HepG2 (cell line): Measurements from ENCODE around the gene FUBP3. TPM values are rescaled to one million over a fixed set of nuclear protein-coding genes. Genes with fewer than 3 reads are reported as not detected.

ENCODE experiments used
- GTF3A ChIP-seq: sonication (generic); formaldehyde crosslinking; conservative IDR thresholded peaks from 2 replicates; pipeline ENCODE4 v1.4.0; 2020; ENCODE audit warnings: mild to moderate bottlenecking, missing genetic modification reagents
- HHEX ChIP-seq: IDR thresholded peaks from 2 replicates; pipeline ENCODE4 v1.6.1; 2016; ENCODE audit warnings: control low read depth
- IKZF1 ChIP-seq: fragments of 450-650 bp; IDR thresholded peaks from 2 replicates; pipeline ENCODE4 v1.7.1; 2016
- KDM1A ChIP-seq: IDR thresholded peaks from 2 replicates; pipeline ENCODE4 v1.6.1; 2016; ENCODE audit warnings: missing compliant biosample characterization
- MED1 ChIP-seq: sonication (generic); formaldehyde crosslinking; IDR thresholded peaks from 2 replicates; pipeline ENCODE4 v1.4.0; 2020; ENCODE audit warnings: missing genetic modification reagents
- PHF8 ChIP-seq: sonication (generic); formaldehyde crosslinking; IDR thresholded peaks from 2 replicates; pipeline ENCODE4 v1.5.0; 2020; ENCODE audit warnings: missing genetic modification reagents
- RBFOX2 ChIP-seq: fragments of 200-400 bp; formaldehyde crosslinking; IDR thresholded peaks from 2 replicates; pipeline ENCODE4 v1.6.1; 2017; ENCODE audit warnings: low read depth, mild to moderate bottlenecking, low read length
- SAP130 ChIP-seq: IDR thresholded peaks from 2 replicates; pipeline ENCODE4 v1.6.1; 2016; ENCODE audit warnings: low read depth
- SMYD3 ChIP-seq: sonication (generic); formaldehyde crosslinking; IDR thresholded peaks from 2 replicates; pipeline ENCODE4 v1.8.1; 2023; ENCODE audit warnings: mild to moderate bottlenecking, missing genetic modification reagents
- ZFX ChIP-seq: sonication (generic); formaldehyde crosslinking; IDR thresholded peaks from 2 replicates; pipeline ENCODE4 v1.4.0; 2020; ENCODE audit warnings: mild to moderate bottlenecking, low read depth, missing genetic modification reagents, moderate library complexity
- ZNF20 ChIP-seq: sonication (generic); formaldehyde crosslinking; IDR thresholded peaks from 2 replicates; pipeline ENCODE4 v1.4.0; 2020; ENCODE audit warnings: mild to moderate bottlenecking, moderate library complexity, missing genetic modification reagents
- ZNF282 ChIP-seq: fragments of 450-650 bp; IDR thresholded peaks from 2 replicates; pipeline ENCODE4 v1.6.1; 2018; ENCODE audit not compliant: partially characterized antibody
- ZNF709 ChIP-seq: sonication (generic); formaldehyde crosslinking; IDR thresholded peaks from 2 replicates; pipeline ENCODE4 v1.5.0; 2020; ENCODE audit warnings: mild to moderate bottlenecking, missing genetic modification reagents
- ZNF775 ChIP-seq: sonication (generic); formaldehyde crosslinking; IDR thresholded peaks from 2 replicates; pipeline ENCODE4 v1.4.0; 2020; ENCODE audit warnings: missing genetic modification reagents, mild to moderate bottlenecking, moderate library complexity, borderline replicate concordance
- ZNF781 ChIP-seq: sonication (generic); formaldehyde crosslinking; IDR thresholded peaks from 2 replicates; pipeline ENCODE4 v1.5.1; 2020; ENCODE audit warnings: borderline replicate concordance, mild to moderate bottlenecking, missing genetic modification reagents; ENCODE audit errors: not compliant biosample characterization
- ZNF83 ChIP-seq: sonication (generic); formaldehyde crosslinking; IDR thresholded peaks from 2 replicates; pipeline ENCODE4 v1.4.0; 2020; ENCODE audit warnings: missing genetic modification reagents, mild to moderate bottlenecking, borderline replicate concordance
- polyA plus RNA-seq, 8 experiments: library from polyadenylated mRNA; depleted of rRNA in 3 of 8; stranded (reverse) in 7 of 8; unstranded in 1 of 8; fragments of >200 nt; fragmentation: Illumina TruSeq in 4 of 8; extraction: Trizol in 4 of 8; gene quantifications; 2 replicates each; pipeline versions ENCODE4 v1.2.1 to v1.2.3, GENCODE V29; 2011 to 2016; ENCODE audit warnings: low read depth in 4 of 8, missing spikeins in 1 of 8, mixed read lengths in 1 of 8; ENCODE audit not compliant: insufficient read depth in 1 of 8
- total RNA-seq, 5 experiments: library from RNA; depleted of rRNA; stranded (reverse); fragments of >200 nt; fragmentation: Illumina TruSeq; extraction: Trizol; gene quantifications; 2 replicates each; pipeline ENCODE4 v1.2.3, GENCODE V29; 2016; ENCODE audit warnings: low read depth in 1 of 5
- TF ChIP-seq, protein P1 (sequence below): sonication (generic); formaldehyde crosslinking; IDR thresholded peaks from 2 replicates; pipeline ENCODE4 v1.5.0; 2020; ENCODE audit warnings: missing genetic modification reagents
- TF ChIP-seq, protein P2 (sequence below): sonication (generic); formaldehyde crosslinking; IDR thresholded peaks from 2 replicates; pipeline ENCODE4 v1.8.1; 2023; ENCODE audit warnings: mild to moderate bottlenecking, missing genetic modification reagents
- TF ChIP-seq, protein P3 (sequence below): IDR thresholded peaks from 2 replicates; pipeline ENCODE4 v1.6.1; 2016; ENCODE audit warnings: missing biosample characterization, missing genetic modification reagents, low read depth
- TF ChIP-seq, protein P4 (sequence below): sonication (generic); formaldehyde crosslinking; IDR thresholded peaks from 2 replicates; pipeline ENCODE4 v1.5.1; 2020; ENCODE audit warnings: missing genetic modification reagents, mild to moderate bottlenecking, borderline replicate concordance
- TF ChIP-seq, protein P5 (sequence below): sonication (generic); formaldehyde crosslinking; IDR thresholded peaks from 2 replicates; pipeline ENCODE4 v1.4.0; 2020; ENCODE audit warnings: mild to moderate bottlenecking, missing genetic modification reagents
- TF ChIP-seq, protein P6 (sequence below): fragments of 450-650 bp; IDR thresholded peaks from 2 replicates; pipeline ENCODE4 v1.6.1; 2016
- TF ChIP-seq, protein P7 (sequence below): sonication (generic); formaldehyde crosslinking; IDR thresholded peaks from 2 replicates; pipeline ENCODE4 v1.4.0; 2020; ENCODE audit warnings: missing genetic modification reagents

The FUBP3 gene
- total and polyA plus RNA-seq, 2 of the 13 experiments (the other 11 are each of a cell fraction or from before 2014, with no cell fraction given): 28.7 to 40.0 TPM

DNA sequence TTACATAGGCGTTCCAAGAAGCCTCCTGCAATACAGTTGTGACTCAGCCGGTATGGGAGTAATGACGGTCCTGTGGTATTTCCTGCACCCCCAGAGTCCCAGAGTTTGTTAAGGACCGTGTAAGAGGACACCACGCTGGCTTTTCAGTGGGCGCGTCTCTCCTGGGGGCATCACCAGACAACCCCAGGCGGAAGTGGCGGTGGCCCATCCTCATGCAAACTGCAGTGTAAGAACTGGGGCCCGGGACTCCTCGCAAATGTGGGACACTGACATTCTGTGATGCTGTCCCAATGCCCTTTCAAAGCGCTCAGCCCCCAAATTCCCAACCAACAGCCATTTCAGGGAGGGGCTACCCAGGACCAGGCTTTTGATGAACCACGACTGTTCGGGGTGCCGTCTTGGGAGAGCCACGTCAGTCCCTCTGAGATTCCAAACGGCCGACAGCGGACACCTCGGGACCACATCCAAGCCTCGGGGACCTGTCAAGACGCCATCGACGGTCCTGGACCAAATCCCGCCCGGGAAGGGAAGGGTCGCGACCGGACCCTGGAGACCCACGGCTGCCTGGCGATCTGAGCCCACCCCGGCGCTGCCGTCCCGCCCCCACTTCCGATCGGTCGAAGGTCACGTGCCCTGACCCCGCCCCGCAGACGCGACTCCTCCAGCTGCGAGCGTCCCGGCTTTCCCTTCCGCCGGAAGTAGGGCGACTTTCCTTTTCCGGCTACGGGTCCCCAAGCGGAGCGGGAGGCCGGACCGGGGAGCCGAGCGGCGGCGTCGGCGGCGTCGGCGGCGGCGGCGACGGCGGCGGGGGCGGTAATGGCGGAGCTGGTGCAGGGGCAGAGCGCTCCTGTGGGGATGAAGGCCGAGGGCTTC is at the start of gene FUBP3 (continued):
- TF ChIP-seq, protein P1, sequence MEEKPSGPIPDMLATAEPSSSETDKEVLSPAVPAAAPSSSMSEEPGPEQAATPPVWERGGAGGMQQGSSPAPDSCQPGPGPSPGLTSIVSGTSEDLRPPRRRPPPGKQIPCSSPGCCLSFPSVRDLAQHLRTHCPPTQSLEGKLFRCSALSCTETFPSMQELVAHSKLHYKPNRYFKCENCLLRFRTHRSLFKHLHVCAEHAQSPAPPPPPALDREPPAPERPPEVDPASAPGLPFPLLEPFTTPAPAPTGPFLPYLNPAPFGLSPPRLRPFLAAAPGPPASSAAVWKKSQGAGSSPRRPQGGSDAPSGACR (CRISPR knock-in tag): 0 out of 2 replicates have a peak, but pooled peaks have one; percentile 43
- TF ChIP-seq PHF8 (CRISPR knock-in tag): peak; percentile 88
- TF ChIP-seq ZNF775 (CRISPR knock-in tag): 0 out of 2 replicates have a peak, but pooled peaks have one; percentile 27
- TF ChIP-seq, protein P2, sequence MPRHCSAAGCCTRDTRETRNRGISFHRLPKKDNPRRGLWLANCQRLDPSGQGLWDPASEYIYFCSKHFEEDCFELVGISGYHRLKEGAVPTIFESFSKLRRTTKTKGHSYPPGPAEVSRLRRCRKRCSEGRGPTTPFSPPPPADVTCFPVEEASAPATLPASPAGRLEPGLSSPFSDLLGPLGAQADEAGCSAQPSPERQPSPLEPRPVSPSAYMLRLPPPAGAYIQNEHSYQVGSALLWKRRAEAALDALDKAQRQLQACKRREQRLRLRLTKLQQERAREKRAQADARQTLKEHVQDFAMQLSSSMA (CRISPR knock-in tag): no peak; the same call in 1 of the 2 replicates
- peak; percentile 89 for TF ChIP-seq ZNF709
- TF ChIP-seq RBFOX2: peak; percentile 95
- TF ChIP-seq, protein P3, sequence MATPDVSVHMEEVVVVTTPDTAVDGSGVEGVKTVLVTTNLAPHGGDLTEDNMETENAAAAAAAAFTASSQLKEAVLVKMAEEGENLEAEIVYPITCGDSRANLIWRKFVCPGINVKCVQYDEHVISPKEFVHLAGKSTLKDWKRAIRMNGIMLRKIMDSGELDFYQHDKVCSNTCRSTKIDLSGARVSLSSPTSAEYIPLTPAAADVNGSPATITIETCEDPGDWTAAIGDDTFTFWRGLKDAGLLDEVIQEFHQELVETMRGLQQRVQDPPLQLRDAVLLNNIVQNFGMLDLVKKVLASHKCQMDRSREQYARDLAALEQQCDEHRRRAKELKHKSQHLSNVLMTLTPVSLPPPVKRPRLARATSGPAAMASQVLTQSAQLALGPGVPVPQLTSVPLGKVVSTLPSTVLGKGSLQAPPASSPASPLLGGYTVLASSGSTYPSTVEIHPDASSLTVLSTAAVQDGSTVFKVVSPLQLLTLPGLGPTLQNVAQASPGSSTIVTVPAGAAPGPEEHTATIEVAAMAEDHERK (CRISPR knock-in tag): no peak
- TF ChIP-seq MED1 (CRISPR knock-in tag): peak; percentile 53
- peak; percentile 87 for TF ChIP-seq SAP130 (CRISPR knock-in tag)
- TF ChIP-seq ZFX (CRISPR knock-in tag): peak; percentile 85
- TF ChIP-seq SMYD3 (CRISPR knock-in tag): no peak
- no peak for TF ChIP-seq HHEX
- peak; percentile 75 for TF ChIP-seq ZNF781
- 0 out of 2 replicates have a peak, but pooled peaks have one; percentile 66 for TF ChIP-seq ZNF20
- TF ChIP-seq, protein P4, sequence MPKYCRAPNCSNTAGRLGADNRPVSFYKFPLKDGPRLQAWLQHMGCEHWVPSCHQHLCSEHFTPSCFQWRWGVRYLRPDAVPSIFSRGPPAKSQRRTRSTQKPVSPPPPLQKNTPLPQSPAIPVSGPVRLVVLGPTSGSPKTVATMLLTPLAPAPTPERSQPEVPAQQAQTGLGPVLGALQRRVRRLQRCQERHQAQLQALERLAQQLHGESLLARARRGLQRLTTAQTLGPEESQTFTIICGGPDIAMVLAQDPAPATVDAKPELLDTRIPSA: no peak
- TF ChIP-seq, protein P5, sequence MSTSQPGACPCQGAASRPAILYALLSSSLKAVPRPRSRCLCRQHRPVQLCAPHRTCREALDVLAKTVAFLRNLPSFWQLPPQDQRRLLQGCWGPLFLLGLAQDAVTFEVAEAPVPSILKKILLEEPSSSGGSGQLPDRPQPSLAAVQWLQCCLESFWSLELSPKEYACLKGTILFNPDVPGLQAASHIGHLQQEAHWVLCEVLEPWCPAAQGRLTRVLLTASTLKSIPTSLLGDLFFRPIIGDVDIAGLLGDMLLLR (CRISPR knock-in tag): no peak
- TF ChIP-seq ZNF282: no peak
- TF ChIP-seq, protein P6, sequence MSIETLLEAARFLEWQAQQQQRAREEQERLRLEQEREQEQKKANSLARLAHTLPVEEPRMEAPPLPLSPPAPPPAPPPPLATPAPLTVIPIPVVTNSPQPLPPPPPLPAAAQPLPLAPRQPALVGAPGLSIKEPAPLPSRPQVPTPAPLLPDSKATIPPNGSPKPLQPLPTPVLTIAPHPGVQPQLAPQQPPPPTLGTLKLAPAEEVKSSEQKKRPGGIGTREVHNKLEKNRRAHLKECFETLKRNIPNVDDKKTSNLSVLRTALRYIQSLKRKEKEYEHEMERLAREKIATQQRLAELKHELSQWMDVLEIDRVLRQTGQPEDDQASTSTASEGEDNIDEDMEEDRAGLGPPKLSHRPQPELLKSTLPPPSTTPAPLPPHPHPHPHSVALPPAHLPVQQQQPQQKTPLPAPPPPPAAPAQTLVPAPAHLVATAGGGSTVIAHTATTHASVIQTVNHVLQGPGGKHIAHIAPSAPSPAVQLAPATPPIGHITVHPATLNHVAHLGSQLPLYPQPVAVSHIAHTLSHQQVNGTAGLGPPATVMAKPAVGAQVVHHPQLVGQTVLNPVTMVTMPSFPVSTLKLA: 0 out of 2 replicates have a peak, but pooled peaks have one; percentile 32
- TF ChIP-seq, protein P7, sequence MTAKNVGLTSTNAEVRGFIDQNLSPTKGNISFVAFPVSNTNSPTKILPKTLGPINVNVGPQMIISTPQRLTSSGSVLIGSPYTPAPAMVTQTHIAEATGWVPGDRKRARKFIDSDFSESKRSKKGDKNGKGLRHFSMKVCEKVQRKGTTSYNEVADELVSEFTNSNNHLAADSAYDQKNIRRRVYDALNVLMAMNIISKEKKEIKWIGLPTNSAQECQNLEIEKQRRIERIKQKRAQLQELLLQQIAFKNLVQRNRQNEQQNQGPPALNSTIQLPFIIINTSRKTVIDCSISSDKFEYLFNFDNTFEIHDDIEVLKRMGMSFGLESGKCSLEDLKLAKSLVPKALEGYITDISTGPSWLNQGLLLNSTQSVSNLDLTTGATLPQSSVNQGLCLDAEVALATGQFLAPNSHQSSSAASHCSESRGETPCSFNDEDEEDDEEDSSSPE (CRISPR knock-in tag): 0 out of 2 replicates have a peak, but pooled peaks have one; percentile 37
- no peak for TF ChIP-seq ZNF83
- TF ChIP-seq IKZF1: no peak
- TF ChIP-seq GTF3A (CRISPR knock-in tag): 0 out of 2 replicates have a peak, but pooled peaks have one; percentile 25
- TF ChIP-seq KDM1A (CRISPR knock-in tag): no peak
